Suprapubic skin (tissue), 4 donors: Measurements from ENCODE around the gene GRM1. TPM values are rescaled to one million over a fixed set of nuclear protein-coding genes. Genes with fewer than 3 reads are reported as not detected.

ENCODE experiments used
- DNase-seq, 2 donors: peaks; one replicate each; pipeline ENCODE4 v3.0.0-alpha.2; 2019; ENCODE audit warnings: low spot score in 2 of 2
- H3K27ac ChIP-seq: fragments of 200-600 bp; sonication (generic); one replicate; pipeline ENCODE4 v1.5.1; 2019
- H3K27me3 ChIP-seq: fragments of 200-600 bp; sonication (generic); one replicate; pipeline ENCODE4 v1.5.1; 2019
- H3K36me3 ChIP-seq: fragments of 200-600 bp; sonication (generic); one replicate; pipeline ENCODE4 v1.5.1; 2019
- H3K4me1 ChIP-seq: fragments of 200-600 bp; sonication (generic); one replicate; pipeline ENCODE4 v1.5.1; 2019
- H3K4me3 ChIP-seq: fragments of 200-600 bp; sonication (generic); one replicate; pipeline ENCODE4 v1.5.1; 2019; ENCODE audit warnings: mild to moderate bottlenecking
- H3K9me3 ChIP-seq: fragments of 200-600 bp; sonication (generic); one replicate; pipeline ENCODE4 v1.5.1; 2019
- CTCF ChIP-seq, 2 donors: fragments of 200-600 bp in 1 of 2; fragments of 450-650 bp in 1 of 2; sonication (generic) in 1 of 2; IDR thresholded peaks; one replicate each; pipeline ENCODE4 v1.5.1; 2016 to 2019; ENCODE audit warnings: antibody characterized with exemption in 2 of 2, mild to moderate bottlenecking in 1 of 2, moderate library complexity in 1 of 2
- EP300 ChIP-seq: sonication (generic); formaldehyde crosslinking; IDR thresholded peaks from one replicate; pipeline ENCODE4 v1.6.1; 2017; ENCODE audit warnings: antibody characterized with exemption
- POLR2A ChIP-seq, 2 donors: fragments of 450-650 bp; IDR thresholded peaks; one replicate each; pipeline ENCODE4 v1.6.1; 2017; ENCODE audit warnings: antibody characterized with exemption in 2 of 2, mild to moderate bottlenecking in 2 of 2, moderate library complexity in 2 of 2
- POLR2AphosphoS5 ChIP-seq, 3 donors: sonication (generic); formaldehyde crosslinking; IDR thresholded peaks; one replicate each; pipeline ENCODE4 v1.6.1; 2017; ENCODE audit warnings: antibody characterized with exemption in 3 of 3
- WGBS: methylation state at CpG from one replicate; pipeline ENCODE4 v1.1.5; 2018; 5-methylcytosine and 5-hydroxymethylcytosine counted together
- total RNA-seq, 4 donors: library from RNA; depleted of rRNA; stranded (reverse); fragments of >200 nt; gene quantifications; one replicate each; pipeline ENCODE4 v1.1.0, GENCODE V29; 2016

Gene GRM1
- total RNA-seq, 4 donors from 2014 or later: 0.25 to 0.48 TPM; not detected in 2

DNA sequence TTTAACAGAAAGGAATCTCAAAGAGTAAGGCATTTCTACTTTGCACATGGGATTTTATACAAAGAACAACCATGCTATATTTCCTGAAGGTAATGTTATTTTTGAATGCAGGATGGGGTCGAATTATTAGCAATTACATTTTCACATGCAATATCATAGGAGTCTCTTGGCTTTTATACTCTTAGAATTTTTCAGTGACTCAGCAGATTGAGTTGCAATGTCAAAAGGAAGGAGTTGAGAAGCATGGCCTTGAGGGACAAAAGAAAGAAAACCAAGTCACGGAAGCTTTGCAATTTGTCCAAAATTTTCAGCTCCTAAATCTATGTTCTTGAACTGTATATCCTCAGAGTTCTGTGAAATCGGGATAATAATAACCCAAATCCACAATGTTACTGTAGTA lies 181.1 kb downstream of the GRM1 start:
- TF ChIP-seq POLR2AphosphoS5 (IDR thresholded peaks at IDR 0.05) (no peak), EP300 (no peak), POLR2A (IDR thresholded peaks at IDR 0.05) (no peak), CTCF (IDR thresholded peaks at IDR 0.05) (no peak)
- DNase-seq: no peak
- WGBS: 85% methylated on average over 3 of the region's 3 CpGs
- no peak overlapping the region for H3K4me3 ChIP-seq
- no peaks in the 10 kb centered on the region for H3K4me1 ChIP-seq
- no peaks in the 10 kb centered on the region for H3K27me3 ChIP-seq
- H3K27ac ChIP-seq: no peak overlapping the region
- H3K9me3 ChIP-seq: no peaks in the 10 kb centered on the region
- H3K36me3 ChIP-seq: no peaks in the 10 kb centered on the region

DNA sequence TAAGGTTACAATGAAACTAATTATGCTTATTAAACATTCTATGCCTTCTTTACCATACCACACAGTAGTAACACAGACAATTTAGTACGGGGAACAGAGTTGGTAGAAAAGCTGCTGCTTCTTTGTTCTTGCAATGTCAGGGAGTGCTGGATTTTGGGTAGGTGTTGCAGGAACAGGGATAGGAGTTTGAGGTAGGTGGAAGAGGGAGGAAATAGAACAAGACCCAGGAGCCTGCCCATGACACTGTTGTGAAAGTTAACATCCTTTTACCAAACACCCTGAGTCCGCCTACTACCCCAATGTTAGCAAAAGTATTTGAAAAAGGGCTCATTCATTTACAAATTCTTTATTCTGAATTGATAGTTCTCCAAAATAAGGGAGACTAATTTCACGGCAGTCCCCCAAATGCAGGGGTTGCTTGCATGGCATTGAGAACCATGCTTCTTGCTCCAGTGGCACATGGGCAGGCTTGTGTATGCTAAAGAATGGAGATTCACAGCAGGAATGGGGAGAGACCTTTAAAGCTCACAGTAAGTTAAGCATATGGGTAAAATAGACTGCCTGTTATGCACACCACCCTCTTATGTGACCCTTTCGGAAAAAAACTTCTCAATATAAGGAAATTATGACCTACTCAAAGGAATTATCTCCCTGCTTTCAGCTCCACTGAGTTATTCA lies 181.7 kb downstream of the GRM1 start:
- Histone ChIP-seq H3K36me3 (no peaks in the 10 kb centered on the region), H3K4me1 (no peaks in the 10 kb centered on the region), H3K27me3 (no peaks in the 10 kb centered on the region), H3K4me3 (no peak overlapping the region), H3K9me3 (no peaks in the 10 kb centered on the region), H3K27ac (no peak overlapping the region)
- WGBS: 81% methylated on average over 4 of the region's 4 CpGs
- TF ChIP-seq POLR2AphosphoS5 (IDR thresholded peaks at IDR 0.05) (no peak), POLR2A (IDR thresholded peaks at IDR 0.05) (no peak), CTCF (IDR thresholded peaks at IDR 0.05) (no peak), EP300 (no peak)
- no peak for DNase-seq

DNA sequence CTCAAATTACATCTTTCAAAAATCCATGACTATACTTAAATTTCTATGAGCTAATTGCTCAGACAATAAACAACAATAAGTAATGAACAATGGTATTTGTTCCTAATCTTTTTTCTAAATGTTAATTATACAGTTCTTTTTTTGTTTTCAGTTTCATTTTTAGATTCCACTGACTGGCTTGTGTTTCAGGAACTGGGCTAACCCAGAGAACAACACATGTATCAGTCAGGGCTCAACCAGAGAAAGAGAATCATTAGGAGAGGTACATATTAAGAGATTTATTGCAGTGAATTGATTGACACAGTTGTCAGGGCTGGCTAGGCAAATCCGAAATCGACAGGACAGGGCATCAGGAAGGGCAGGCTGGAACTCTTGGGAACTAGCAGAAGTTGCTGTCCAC lies 182.8 kb downstream of the GRM1 start:
- Histone ChIP-seq H3K4me3 (no peak overlapping the region), H3K9me3 (no peaks in the 10 kb centered on the region), H3K27me3 (no peaks in the 10 kb centered on the region), H3K27ac (no peak overlapping the region), H3K36me3 (no peaks in the 10 kb centered on the region), H3K4me1 (no peaks in the 10 kb centered on the region)
- no peak for DNase-seq
- WGBS: 80% methylated on average over 2 of the region's 2 CpGs
- TF ChIP-seq CTCF (IDR thresholded peaks at IDR 0.05): no peak
- TF ChIP-seq POLR2AphosphoS5 (IDR thresholded peaks at IDR 0.05): no peak
- TF ChIP-seq POLR2A (IDR thresholded peaks at IDR 0.05): no peak
- no peak for TF ChIP-seq EP300

GRCh38 chr6:146212781-146213180 lies 183.9 kb downstream of the GRM1 start:
- Histone ChIP-seq H3K36me3 (no peaks in the 10 kb centered on the region), H3K27me3 (no peaks in the 10 kb centered on the region), H3K4me1 (no peaks in the 10 kb centered on the region), H3K27ac (no peak overlapping the region), H3K9me3 (no peaks in the 10 kb centered on the region), H3K4me3 (no peak overlapping the region)
- WGBS: 58% methylated on average over 3 of the region's 3 CpGs
- no peak for DNase-seq
- no peak for TF ChIP-seq CTCF (IDR thresholded peaks at IDR 0.05)
- no peak for TF ChIP-seq EP300
- TF ChIP-seq POLR2A (IDR thresholded peaks at IDR 0.05): no peak
- no peak for TF ChIP-seq POLR2AphosphoS5 (IDR thresholded peaks at IDR 0.05)

DNA sequence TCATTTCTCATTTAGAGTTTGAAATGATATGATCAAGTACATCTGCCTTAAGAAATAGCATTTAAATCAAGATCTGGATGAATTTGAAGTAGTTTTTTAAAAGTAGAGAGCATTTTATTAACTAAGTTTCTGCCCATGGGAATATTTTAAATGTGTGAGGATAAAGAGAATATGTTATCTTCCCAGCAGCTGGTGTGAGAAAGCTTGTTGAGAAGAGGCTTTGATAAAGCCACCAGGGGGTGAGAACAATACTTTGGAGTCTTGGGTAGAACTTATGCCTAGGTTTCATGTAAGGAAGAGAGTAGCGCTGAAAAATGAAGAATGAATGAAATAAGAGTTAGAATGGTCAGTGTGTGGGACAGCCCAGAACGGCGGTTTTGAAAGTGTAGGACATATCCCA lies 190.2 kb downstream of the GRM1 start:
- TF ChIP-seq POLR2A (IDR thresholded peaks at IDR 0.05): no peak
- TF ChIP-seq POLR2AphosphoS5 (IDR thresholded peaks at IDR 0.05): no peak
- no peak for TF ChIP-seq EP300
- TF ChIP-seq CTCF (IDR thresholded peaks at IDR 0.05): no peak
- Histone ChIP-seq H3K4me1 (no peaks in the 10 kb centered on the region), H3K27ac (no peak overlapping the region), H3K9me3 (no peaks in the 10 kb centered on the region), H3K36me3 (no peaks in the 10 kb centered on the region), H3K4me3 (no peak overlapping the region), H3K27me3 (no peaks in the 10 kb centered on the region)
- DNase-seq: no peak
- 86% methylated on average over 3 of the region's 3 CpGs for WGBS
